HS-27A (cell line): Measurements from ENCODE around the gene SGCD.

Experiments
- DNase-seq: peaks from one replicate; pipeline ENCODE4 v3.0.0-alpha.2; 2012; ENCODE audit warnings: low read depth, missing footprints

Gene SGCD

DNA sequence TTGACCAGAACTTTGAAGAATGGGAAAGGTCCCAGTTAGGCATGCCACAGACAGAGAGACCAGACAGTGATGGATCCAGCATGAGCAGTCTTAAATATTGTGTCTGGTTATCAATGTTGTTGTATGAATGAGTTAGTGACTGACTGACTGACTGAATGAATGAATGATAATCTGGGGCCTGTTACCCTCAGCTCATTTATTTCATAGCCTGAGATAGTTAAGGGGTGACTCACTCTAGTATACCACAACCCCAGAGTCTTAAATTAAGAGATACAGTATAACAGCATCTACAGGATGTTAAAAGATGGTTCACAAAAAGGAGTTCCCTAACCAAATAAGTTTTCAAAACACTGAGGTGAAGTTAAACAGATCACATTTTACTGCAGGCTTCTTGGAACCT lies 133.5 kb downstream of the SGCD start:
- no peak for DNase-seq

DNA sequence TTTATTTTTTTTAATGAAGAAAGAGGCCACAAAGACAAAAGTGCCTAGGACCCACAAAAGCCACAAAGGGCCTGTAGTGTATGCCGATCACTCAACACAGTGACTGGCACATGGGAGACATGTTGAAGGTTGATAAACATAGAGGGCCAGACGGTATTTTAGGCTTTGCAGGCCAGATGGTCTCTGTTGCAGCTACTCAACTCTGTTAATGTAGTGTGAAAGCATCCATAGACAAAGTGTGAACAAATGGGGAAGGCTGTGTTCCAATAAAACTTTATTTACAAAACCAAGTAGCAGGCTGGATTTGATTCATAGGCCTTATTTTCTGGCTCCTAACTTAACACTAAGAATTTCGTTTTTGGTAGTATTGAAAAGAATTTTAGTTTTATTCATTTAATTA lies 139.9 kb downstream of the SGCD start:
- DNase-seq = no peak

DNA sequence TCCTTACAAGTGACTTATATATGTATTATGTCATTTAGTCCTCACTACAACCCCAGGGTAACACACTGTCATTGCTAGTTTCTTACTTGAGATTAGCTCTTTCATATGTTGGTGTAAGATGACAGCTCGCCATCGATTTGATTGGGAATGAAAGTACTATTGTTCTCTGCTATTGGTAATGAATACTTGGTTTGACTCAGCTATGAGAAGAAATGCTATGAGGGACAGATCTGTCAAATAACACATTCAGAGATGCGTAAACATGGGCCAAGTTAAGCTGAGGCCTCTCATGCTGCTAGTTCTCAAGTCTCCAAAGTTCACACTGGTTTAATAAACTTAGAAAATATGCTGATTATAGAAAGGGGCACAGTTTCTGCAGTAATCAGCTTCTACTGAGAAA lies 142.7 kb downstream of the SGCD start:
- no peak for DNase-seq

DNA sequence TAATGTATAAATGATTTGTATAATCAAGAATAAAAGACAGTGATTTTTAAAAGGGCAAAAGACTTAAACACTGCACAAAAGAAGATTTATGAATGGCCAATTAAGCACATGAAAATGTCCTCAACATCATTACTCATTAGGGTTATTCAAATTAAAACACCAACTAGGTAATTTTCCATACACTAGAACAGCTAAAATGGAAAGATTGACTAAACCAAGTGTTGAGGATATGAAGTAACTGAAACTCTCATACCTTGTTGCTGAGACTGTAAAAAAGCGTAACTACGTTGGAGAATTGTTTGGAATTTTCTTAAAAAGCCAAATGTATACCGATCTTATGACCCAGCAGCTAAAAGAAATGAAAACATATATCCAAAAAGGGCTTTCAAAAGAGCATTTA lies 144.9 kb downstream of the SGCD start:
- no peak for DNase-seq

DNA sequence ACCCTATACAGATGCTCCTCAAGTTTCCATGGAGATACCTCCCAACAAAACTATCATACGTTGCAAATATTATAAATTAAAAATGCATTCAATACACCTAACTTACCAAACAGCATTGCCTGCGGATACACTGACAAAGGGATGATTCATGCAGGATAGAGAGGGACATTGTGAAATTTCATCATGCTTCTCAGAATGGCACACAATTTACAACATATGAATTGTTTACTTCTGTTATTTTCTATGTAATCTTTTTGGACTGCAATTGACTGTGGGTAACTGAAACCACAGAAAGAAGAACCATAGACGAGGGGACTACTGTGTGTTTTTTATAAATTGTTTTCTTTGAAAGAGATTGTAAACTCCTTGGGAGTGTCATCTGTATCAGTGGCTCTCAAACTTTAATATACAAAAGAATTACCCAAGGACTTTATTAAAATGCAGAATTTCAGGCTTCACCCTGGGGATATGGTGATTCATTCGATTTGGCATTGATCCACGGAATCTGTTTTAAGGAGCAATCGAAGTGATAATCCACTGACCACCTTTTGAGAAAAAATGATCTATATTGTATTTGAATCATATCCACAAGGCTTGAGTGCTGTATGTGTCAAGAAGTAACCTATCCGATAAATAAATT lies 146.4 kb downstream of the SGCD start:
- no peak for DNase-seq

DNA sequence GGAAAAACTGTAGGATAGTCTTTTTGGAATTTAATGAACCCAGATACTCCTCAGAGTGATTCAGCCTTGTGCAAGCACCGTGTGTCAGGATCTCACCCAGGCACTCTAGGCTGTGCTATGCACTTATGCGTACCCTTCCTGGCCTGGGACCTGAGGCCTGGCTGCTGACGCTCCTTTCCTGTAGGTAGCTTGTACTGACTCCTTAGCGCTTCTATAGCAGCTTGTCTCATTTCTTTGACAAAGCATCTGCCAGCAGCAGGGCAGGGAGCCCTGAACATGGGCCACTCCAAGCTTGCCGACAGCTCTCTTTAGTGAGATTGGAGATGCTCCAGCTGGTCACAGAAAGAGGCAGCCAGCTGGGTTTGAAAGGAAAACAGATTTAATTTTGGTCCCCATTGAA lies 147.3 kb downstream of the SGCD start:
- DNase-seq = no peak

DNA sequence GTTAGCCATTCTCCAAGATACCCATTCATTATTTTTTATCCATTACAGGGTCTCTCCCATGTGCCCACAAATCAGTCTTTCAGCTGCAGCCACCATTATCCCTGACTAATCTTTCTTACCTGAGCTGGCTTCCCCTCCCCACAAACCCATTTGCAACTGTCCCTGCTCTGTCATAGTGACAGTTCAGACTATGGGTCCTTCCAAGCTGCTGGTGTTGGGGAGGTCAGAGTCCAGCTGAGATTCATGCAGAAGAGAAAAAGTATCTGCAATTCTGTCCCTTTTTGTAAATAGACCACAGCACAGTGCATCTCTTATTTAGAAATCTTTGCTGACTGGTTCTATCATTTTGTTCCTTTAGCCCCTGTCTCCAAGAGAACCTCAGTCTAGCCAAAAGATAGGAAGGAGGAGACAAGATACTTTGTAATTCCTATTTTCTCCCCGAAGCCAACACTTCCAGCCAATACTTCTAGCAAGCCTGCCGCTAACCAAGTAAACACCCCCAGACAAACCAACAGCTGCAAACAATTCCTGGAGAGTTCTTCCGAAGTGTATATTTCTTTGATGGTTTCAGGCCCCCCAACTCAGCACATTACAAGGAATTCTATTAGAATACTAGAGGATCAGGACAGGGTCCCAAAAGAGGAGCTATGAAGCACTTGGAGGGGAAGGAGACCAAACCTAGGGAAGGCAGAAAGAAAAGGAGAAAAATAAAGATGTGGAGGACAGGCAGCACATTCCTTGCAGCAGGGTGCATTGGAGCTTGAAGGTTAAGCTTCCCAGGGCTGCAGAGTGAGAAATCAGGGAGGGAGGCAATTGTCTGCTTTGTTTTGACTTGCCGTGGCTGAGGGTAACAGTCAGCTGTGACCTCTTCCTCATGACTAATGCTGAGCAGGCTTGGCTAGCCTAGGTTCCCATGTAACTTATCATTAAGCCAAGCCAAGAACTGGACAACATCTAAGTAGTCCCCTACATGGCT lies 148.5 kb downstream of the SGCD start:
- DNase-seq = no peak

DNA sequence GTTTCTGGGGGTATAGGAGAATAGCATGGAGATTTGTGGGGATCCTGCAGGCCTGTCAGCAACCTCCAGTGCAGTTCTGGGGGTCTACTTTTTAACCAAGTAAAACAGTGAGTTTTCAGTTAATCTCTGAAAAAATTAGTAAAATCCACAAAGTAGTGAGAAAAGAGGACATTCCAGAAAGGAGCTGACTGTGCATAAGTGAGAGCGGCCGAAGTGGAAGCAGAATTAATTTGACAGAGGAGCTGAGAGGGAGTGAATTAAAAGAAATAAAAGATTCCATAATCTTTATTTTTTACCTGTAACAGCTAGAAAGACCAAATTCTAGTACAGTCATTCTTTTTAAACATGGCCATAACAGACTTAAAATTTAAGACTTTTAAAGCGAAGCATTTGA lies 149.2 kb downstream of the SGCD start:
- no peak for DNase-seq

DNA sequence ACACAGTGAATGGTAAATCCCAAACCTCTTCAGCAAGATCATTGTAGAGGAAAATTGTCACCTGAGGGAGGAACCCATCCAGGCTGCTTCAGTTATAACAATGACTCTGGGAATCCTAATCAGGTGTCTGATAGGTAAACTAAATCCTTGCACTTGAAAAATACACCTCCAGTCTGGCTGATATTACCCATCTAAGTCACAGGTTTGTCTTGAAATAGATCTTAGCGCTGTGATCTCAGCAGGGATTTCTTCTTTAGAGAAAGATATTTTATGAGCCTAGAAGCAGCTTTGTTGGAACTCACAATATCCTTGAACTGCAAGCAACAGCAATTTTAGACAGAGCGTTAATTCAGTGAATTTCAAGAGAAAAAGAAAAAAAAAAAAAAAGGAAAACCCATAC lies 149.7 kb downstream of the SGCD start:
- no peak for DNase-seq

DNA sequence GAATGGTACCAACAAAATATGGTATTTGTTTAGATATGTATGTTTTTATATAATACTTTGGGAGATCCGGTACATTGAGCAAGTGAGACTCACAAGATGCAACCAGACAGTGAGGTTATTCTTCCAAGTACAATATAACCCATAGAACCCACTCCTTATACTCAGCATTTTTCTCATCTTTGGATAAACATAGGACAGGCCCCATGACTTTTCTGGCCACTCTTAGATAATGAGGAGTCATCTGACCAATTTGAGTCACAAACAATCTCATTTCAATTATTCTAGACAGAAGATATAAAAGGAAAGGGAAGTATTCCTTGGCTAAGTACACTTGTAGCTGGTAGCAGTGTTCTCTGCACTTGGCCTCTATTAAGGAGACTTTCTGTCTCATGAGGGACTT lies 150.2 kb downstream of the SGCD start:
- no peak for DNase-seq

DNA sequence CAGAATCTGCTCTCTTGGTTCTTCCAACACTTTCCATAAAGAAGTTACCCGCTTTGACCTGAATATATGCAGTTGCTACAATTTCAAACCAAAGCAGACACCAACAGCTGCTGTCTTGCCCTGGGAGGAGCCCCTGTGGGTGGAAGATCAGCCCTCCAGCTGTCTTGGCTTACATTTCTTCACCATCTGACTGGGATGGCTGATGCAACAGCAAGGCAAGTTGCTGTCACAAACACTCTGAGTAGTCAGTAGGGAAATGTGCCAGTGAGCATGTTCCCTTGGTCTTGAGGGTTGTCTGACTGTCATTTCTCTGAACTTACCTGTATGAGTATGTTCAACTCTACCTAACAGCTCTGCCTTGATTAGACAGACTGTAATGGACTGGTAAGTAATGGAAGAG lies 152.9 kb downstream of the SGCD start:
- no peak for DNase-seq

DNA sequence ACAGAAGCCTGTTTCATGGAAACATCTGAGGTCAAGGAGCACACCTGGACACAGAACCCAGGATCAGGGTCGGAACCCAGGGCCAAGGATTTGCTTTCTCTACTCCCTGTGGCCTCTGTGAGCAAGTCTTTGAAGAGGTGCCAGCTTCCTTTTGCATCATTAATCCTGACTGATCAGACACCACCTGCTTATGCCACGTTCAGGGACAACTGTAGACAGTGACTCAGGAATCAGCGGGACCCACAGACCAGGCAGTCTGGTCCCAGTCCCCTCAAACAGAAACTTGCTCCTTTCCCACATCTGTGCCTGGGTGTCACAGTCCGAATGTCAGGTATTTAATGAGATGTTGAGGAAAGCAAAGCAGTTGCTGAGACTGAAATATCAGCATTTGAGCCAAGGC lies 154.8 kb downstream of the SGCD start:
- no peak for DNase-seq

DNA sequence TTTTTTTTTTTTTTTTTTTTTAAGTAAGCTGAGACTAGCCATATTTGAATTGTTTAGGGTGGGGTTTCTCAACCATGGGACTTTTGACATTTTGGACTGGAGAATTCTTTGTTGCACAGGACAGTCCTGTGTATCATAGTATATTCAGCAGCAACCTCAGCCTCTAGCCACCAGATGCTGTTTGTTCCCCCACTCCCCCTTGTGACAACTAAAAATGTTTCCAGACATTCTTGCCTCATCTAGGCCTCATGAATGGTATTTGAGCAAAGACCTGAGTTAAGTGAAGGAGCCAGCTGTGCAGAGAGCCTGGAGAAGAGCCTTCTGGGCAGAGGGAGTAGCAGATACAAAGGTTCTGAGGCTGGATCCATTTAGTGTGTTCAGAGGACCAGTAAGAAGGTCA lies 155.9 kb downstream of the SGCD start:
- DNase-seq = no peak

DNA sequence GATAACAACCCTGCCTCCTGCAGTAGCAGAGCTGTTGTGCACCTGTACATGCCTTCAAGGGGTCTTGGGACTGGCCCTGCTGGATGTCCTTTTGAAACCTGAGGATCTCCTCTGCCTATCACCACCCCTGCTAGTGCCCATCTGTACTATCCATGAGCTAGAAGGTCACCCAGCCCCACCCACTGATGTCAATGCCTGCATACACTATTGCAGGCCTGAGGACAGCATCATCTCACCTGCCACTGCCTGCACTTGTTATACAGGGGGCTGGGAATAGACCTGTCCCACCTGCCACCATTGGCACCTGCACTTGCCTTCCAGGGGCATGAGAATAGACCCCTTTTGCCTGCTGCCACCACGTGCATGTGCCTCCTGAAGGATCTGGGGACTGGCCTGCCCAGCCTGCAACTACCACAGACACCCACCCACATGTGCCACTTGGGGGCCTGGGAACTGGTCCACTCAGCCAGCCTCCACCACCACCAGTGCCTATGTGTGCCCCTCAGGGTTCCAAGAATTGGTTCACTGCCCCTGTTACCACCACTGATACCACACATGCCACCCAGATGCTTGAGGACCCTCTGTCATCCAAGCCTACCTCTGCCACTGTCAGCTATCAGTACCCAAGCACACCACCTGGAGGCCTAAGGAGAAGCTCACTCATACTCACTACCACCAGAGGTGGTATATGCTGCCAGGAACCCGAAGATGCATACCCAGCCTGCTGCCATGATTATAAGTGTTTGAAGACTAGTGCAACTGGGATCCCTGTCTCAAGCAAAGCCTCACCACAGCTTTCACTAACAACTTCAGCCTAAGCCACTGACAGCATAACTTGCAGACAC lies 159.7 kb downstream of the SGCD start:
- no peak for DNase-seq

DNA sequence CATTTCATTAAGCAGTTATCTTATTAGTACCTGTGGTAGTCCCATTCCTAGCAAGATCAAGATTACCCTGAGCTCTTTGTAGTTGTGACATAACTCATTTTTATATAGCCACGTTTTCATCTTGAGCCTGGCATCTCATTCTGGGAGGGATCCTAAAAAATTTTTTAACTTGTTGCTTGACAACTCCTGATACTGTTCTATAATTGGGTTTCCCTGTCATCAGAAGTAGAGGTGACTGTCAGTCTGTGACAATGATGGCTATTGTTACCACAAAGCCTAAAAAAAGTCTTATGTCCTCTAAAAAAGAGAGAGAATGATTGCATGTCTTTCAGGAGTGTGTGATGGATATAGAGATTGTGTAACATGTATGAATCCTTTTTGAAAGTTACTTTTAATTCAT lies 164.8 kb downstream of the SGCD start:
- no peak for DNase-seq

DNA sequence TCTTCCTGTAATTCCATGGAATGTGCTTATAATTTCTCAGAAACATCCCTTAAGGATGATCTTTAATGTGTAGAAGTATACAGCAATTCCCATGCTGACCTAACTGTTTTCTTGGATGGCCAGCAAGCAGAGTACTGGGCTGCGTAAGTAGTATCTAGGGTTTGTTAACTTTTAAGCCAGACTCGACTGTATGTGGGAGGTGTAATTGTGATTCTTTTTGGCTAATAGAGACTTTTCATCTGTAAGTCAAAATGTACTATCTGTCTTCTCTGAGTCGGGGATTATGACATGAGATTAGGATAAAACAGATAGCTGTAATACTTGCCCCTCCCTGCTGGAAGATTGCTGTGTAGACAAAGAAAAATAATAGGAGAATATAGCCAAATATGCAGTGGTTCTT lies 169.3 kb downstream of the SGCD start:
- no peak for DNase-seq

DNA sequence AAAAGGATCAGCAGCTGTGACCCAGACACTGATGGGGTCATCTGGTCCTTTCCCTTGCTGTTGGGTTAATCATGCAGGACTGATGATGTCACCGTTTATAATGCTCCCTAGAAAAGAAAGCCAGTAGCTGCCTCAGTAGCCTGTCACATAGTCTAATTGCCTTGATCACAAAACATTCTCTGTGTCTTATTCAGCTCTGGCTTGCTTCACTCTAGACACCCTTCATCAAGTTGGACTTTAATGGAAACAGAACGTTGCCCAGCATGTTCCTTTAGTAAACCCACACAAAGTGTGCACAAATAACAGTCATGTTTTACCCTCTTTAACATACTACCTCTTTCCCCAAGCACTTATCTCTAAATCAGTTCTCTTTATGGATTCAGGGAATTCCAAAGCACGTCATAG lies 170.8 kb downstream of the SGCD start:
- DNase-seq = no peak

DNA sequence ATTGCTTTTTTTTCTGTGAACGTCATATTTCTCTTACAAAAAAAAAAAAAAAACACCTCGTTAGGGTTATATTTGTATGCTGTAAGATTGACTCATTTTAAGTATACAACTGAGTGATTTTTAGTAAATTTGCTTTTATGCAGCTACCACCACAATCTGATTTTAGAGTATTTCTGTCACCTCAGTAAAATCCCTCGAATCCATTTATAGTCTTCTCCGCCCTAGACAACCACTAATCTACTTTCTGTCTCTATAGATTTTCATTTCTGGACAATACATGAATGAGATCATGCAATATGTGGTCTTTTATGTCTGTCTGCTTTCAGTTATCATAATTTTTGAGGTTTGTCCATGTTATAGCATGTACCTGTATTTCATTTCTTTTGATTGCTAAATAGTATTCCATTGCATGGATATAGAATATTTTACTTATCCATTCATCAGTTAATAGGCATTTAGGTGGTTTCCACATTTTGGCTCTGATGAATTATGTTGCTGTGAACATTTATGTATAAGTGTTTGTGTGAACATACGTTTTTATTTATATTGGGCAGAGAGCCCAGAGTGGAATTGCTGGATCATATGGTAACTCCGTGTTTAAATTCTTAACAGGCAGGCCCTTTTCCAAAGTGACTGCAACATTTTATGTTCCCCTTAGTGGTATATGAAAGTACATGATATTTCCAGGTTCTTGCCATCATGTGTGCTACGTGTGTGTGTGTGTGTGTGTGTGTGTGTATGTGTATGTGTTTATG lies 171.4 kb downstream of the SGCD start:
- DNase-seq = no peak

DNA sequence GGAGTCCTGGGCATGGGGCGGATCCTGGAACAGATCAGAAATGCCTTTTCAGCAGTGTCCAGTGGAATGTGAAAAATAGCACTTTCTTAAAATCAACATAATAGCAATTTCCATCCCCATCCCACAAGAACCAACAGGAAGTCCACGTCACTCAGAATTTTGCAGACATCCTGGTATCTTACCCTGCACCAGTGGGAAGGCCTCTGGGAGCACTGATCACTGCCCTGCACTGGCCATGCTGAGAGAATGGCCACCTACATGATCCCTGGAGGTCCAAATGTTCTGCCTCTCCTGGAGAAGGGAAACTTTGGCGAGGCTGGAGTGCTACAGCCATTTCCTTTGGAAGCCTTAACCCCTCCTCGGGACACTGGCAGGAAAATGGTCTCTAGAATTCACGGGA lies 173.8 kb downstream of the SGCD start:
- no peak for DNase-seq

DNA sequence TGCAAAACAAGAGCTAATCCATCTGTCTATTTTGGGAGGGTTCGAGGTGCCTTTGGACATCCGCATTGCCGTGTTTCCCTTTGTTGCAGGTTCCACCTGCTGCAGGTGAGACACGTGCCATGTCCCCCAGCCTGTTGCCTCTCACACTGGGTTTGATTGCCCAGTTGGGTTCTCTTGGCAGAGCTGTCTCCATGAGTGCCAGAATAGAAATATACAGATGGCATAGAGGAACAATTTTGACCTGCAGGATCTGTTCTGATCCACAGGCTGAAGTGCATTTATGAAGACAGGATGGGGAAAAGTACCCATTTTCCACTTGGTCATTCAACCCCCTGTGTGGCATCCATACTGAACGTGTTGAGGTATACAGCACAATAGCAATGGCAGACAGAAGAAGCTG lies 178.1 kb downstream of the SGCD start:
- no peak for DNase-seq

DNA sequence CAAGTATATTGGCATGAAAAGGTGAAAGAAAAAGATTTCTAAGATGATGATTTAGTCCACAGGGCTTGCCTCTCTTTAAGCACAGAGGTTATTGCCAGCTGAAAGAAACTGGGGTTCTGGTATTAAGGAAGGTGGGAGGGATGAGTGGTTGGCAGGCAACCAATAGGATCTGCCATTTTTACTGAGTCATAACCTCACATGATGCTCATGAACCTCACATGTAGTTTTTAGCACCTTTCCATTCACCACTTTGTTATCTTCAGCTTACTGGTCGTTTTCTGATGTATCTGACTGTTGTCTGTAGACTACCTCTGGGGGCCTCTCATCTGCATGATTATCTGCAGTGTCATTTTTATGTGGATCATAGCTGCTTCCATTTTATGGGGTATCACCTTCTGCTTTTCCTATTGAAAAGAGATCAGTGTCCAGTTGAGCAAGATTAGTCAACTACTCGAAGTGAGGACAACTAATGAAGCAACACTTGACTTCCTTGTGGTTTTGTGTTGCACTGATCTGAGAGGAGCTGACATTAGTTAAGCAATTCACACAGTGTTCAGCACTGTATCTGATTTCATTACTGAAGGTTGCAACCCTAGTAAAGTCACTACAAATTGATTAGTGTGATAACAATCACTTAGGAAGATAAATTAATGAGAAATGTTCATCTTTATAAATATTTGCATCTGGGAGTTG lies 186.3 kb downstream of the SGCD start:
- no peak for DNase-seq
